Esophagus squamous epithelium (tissue), 4 donors: ENCODE data around the gene BIRC2.

Experiments used
- POLR2A ChIP-seq, 4 donors: fragments of 450-650 bp; IDR thresholded peaks; one replicate each; pipeline ENCODE4 v1.6.1; 2017; ENCODE audit warnings: antibody characterized with exemption in 4 of 4, mild to moderate bottlenecking in 4 of 4, moderate library complexity in 3 of 4
- TF ChIP-seq, protein P1 (sequence below), 6 experiments: fragments of 450-650 bp in 4 of 6; fragments of 200-600 bp in 2 of 6; sonication (generic) in 2 of 6; IDR thresholded peaks; one replicate each; pipeline ENCODE4 v1.5.1; 2016 to 2019; ENCODE audit warnings: antibody characterized with exemption in 6 of 6, mild to moderate bottlenecking in 4 of 6, moderate library complexity in 4 of 6

DNA sequence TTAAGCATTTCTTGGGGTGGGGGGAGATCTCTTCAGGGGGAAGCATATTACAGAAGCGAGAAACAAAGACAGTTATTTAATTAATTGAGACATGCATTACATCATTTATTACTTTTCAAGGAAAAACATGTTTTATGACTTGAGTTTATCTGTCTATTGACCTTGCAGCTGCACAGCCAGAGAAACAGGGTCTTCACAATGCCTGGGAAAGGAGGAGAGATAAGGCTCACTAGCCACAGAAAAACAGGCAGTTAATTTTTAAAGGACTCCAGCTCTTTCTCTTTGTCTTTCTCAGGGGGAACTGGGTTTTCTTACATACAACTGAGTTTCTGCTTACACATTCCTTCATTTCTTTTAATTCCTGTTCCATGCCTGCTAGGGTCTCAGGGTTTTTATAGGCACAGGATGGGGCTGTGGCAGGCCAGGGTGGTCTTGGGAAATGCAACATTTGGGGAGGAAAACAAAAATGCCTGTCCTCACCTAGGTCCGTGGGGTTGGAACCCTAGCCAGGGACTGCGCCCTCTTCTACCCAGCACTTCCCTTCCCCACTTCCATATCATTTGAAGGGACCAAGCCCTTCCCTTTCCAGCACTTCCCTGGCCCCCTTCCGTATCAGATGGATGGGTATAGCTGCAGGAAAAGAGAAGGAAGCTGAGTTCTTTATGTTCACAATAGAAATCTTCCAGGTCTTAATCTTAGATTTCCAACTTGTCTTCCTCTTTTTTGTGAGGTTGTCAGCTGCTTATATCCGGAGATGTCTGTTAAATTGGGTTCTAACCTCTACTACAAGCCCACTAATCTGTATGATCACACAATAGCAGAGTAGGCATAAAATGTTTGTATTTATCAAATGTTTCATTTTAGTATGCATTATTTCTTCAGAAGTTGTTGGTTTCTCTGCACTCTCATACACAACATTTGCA is 38.3 kb downstream of the BIRC2 start:
- TF ChIP-seq, protein P1, sequence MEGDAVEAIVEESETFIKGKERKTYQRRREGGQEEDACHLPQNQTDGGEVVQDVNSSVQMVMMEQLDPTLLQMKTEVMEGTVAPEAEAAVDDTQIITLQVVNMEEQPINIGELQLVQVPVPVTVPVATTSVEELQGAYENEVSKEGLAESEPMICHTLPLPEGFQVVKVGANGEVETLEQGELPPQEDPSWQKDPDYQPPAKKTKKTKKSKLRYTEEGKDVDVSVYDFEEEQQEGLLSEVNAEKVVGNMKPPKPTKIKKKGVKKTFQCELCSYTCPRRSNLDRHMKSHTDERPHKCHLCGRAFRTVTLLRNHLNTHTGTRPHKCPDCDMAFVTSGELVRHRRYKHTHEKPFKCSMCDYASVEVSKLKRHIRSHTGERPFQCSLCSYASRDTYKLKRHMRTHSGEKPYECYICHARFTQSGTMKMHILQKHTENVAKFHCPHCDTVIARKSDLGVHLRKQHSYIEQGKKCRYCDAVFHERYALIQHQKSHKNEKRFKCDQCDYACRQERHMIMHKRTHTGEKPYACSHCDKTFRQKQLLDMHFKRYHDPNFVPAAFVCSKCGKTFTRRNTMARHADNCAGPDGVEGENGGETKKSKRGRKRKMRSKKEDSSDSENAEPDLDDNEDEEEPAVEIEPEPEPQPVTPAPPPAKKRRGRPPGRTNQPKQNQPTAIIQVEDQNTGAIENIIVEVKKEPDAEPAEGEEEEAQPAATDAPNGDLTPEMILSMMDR (IDR thresholded peaks at IDR 0.05): no peak
- no peak for TF ChIP-seq POLR2A (IDR thresholded peaks at IDR 0.05)
